Osteoblast (primary cell): ENCODE results near the gene SDF2L1. TPM values are rescaled to one million over a fixed set of nuclear protein-coding genes. Genes with fewer than 3 reads are reported as not detected.

Experiments used
- DNase-seq: peaks from one replicate; pipeline ENCODE4 v3.0.0; 2011; ENCODE audit warnings: low spot score, mixed read lengths; ENCODE audit not compliant: insufficient read length; ENCODE audit errors: missing footprints
- H2AFZ ChIP-seq: 2 replicates; pipeline ENCODE4 v1.6.0; 2011; ENCODE audit warnings: mild to moderate bottlenecking, low read length
- H3K27ac ChIP-seq: 2 replicates; pipeline ENCODE4 v1.5.1; 2011; ENCODE audit warnings: mild to moderate bottlenecking, low read depth, low read length, moderate library complexity
- H3K27me3 ChIP-seq: 2 replicates; pipeline ENCODE4 v1.6.0; 2012; ENCODE audit warnings: mild to moderate bottlenecking, control low read depth, inconsistent platforms, low read length, moderate library complexity; ENCODE audit not compliant: insufficient read depth
- H3K36me3 ChIP-seq: 2 replicates; pipeline ENCODE4 v1.5.1; 2011; ENCODE audit warnings: mild to moderate bottlenecking, low read length, control low read depth, moderate library complexity; ENCODE audit not compliant: insufficient read depth
- H3K4me1 ChIP-seq: 2 replicates; pipeline ENCODE4 v1.5.1; 2011; ENCODE audit warnings: mild to moderate bottlenecking, low read length, control low read depth, moderate library complexity; ENCODE audit not compliant: insufficient read depth
- H3K4me2 ChIP-seq: 2 replicates; pipeline ENCODE4 v1.6.0; 2011; ENCODE audit warnings: mild to moderate bottlenecking, low read length; ENCODE audit not compliant: insufficient read depth
- H3K4me3 ChIP-seq: fragments of 200-600 bp; sonication (generic); 3 replicates; pipeline ENCODE4 v1.5.1; 2012; ENCODE audit warnings: mild to moderate bottlenecking, low read length, inconsistent platforms; ENCODE audit not compliant: insufficient read depth
- H3K79me2 ChIP-seq: 2 replicates; pipeline ENCODE4 v1.6.0; 2012; ENCODE audit warnings: mild to moderate bottlenecking, low read length, control low read depth, inconsistent platforms; ENCODE audit not compliant: insufficient read depth
- H3K9me3 ChIP-seq: 2 replicates; pipeline ENCODE4 v1.5.1; 2011; ENCODE audit warnings: low read depth, low read length, control low read depth
- H4K20me1 ChIP-seq: 2 replicates; pipeline ENCODE4 v1.6.0; 2012; ENCODE audit warnings: mild to moderate bottlenecking, low read length, control low read depth; ENCODE audit not compliant: insufficient read depth
- total RNA-seq: library from RNA; depleted of rRNA; stranded (reverse); fragments of >200 nt; gene quantifications from 2 replicates; pipeline ENCODE4 v1.2.3, GENCODE V29; 2012
- TF ChIP-seq, protein P1 (sequence below): IDR thresholded peaks from 2 replicates; pipeline ENCODE4 v1.5.1; 2011; ENCODE audit warnings: mild to moderate bottlenecking, low read depth, low read length, moderate library complexity; ENCODE audit errors: extremely low read depth

SDF2L1 gene
- total RNA-seq, 1 donor = 10.5 TPM

GRCh38 chr22:21687685-21688259 is 45.7 kb downstream of the SDF2L1 start:
- no peaks in the 10 kb centered on the region for H4K20me1 ChIP-seq
- no peaks in the 10 kb centered on the region for H3K79me2 ChIP-seq
- H3K4me2 ChIP-seq = no peak overlapping the region
- H2AFZ ChIP-seq = no peak overlapping the region
- H3K9me3 ChIP-seq = no peaks in the 10 kb centered on the region
- TF ChIP-seq, protein P1, sequence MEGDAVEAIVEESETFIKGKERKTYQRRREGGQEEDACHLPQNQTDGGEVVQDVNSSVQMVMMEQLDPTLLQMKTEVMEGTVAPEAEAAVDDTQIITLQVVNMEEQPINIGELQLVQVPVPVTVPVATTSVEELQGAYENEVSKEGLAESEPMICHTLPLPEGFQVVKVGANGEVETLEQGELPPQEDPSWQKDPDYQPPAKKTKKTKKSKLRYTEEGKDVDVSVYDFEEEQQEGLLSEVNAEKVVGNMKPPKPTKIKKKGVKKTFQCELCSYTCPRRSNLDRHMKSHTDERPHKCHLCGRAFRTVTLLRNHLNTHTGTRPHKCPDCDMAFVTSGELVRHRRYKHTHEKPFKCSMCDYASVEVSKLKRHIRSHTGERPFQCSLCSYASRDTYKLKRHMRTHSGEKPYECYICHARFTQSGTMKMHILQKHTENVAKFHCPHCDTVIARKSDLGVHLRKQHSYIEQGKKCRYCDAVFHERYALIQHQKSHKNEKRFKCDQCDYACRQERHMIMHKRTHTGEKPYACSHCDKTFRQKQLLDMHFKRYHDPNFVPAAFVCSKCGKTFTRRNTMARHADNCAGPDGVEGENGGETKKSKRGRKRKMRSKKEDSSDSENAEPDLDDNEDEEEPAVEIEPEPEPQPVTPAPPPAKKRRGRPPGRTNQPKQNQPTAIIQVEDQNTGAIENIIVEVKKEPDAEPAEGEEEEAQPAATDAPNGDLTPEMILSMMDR = no peak
- no peak overlapping the region for H3K27ac ChIP-seq
- no peaks in the 10 kb centered on the region for H3K27me3 ChIP-seq
- H3K4me1 ChIP-seq = no peaks in the 10 kb centered on the region
- DNase-seq = peak; percentile 81
- H3K4me3 ChIP-seq = no peak overlapping the region
- peaks cover 39% of the 10 kb centered on the region for H3K36me3 ChIP-seq

- DNase-seq = peak; percentile 61
- no peak overlapping the region for H3K4me3 ChIP-seq
- H3K27me3 ChIP-seq = no peaks in the 10 kb centered on the region
- H2AFZ ChIP-seq = no peak overlapping the region
- no peaks in the 10 kb centered on the region for H3K4me1 ChIP-seq
- no peaks in the 10 kb centered on the region for H4K20me1 ChIP-seq
- H3K4me2 ChIP-seq = no peak overlapping the region
- TF ChIP-seq, protein P1 = no peak
- H3K9me3 ChIP-seq = no peaks in the 10 kb centered on the region
- no peaks in the 10 kb centered on the region for H3K79me2 ChIP-seq
- H3K27ac ChIP-seq = no peak overlapping the region
- H3K36me3 ChIP-seq = peaks cover 34% of the 10 kb centered on the region
Measured at GRCh38 chr22:21688341-21688705, 46.2 kb downstream of the SDF2L1 start.

GRCh38 chr22:21688706-21689381 is 46.7 kb downstream of the SDF2L1 start:
- Histone ChIP-seq H2AFZ (no peak overlapping the region), H3K27me3 (no peaks in the 10 kb centered on the region), H3K27ac (no peak overlapping the region), H3K9me3 (no peaks in the 10 kb centered on the region), H3K36me3 (peaks cover 36% of the 10 kb centered on the region), H3K4me3 (no peak overlapping the region), H3K4me1 (no peaks in the 10 kb centered on the region), H4K20me1 (no peaks in the 10 kb centered on the region), H3K4me2 (no peak overlapping the region), H3K79me2 (no peaks in the 10 kb centered on the region)
- TF ChIP-seq, protein P1 = no peak
- DNase-seq = peak; percentile 72

- H3K36me3 ChIP-seq = peaks cover 32% of the 10 kb centered on the region
- no peak overlapping the region for H2AFZ ChIP-seq
- no peaks in the 10 kb centered on the region for H3K9me3 ChIP-seq
- H3K27ac ChIP-seq = no peak overlapping the region
- no peak overlapping the region for H3K4me2 ChIP-seq
- no peaks in the 10 kb centered on the region for H3K27me3 ChIP-seq
- TF ChIP-seq, protein P1 = no peak
- H3K79me2 ChIP-seq = no peaks in the 10 kb centered on the region
- DNase-seq = peak; percentile 61
- H4K20me1 ChIP-seq = no peaks in the 10 kb centered on the region
- no peak overlapping the region for H3K4me3 ChIP-seq
- no peaks in the 10 kb centered on the region for H3K4me1 ChIP-seq
Measured at GRCh38 chr22:21690401-21690801, 48.3 kb downstream of the SDF2L1 start.
